NCI-H2196 treated with DMSO at 0.1 percent for 48 hours (cell line): Measurements from ENCODE around the gene IGSF3.
"Not testable (repeated sequence)": the region's sequence is repeated elsewhere in the genome, so short reads cannot be mapped to it uniquely, and the experiment has no call there.

Source experiments
- DNase-seq: peaks from one replicate; lab custom pipeline; 2025; ENCODE audit not compliant: unreplicated experiment; lab: John Stamatoyannopoulos, UW

Gene IGSF3

GRCh38 chr1:116603646-116604045, 63.9 kb downstream of the IGSF3 start:
- DNase-seq = not testable (repeated sequence)

GRCh38 chr1:116599369-116599768, 68.2 kb downstream of the IGSF3 start:
- not testable (repeated sequence) for DNase-seq

- DNase-seq = not testable (repeated sequence)
Observed at GRCh38 chr1:116598420-116599036, 69.0 kb downstream of the IGSF3 start.

DNA sequence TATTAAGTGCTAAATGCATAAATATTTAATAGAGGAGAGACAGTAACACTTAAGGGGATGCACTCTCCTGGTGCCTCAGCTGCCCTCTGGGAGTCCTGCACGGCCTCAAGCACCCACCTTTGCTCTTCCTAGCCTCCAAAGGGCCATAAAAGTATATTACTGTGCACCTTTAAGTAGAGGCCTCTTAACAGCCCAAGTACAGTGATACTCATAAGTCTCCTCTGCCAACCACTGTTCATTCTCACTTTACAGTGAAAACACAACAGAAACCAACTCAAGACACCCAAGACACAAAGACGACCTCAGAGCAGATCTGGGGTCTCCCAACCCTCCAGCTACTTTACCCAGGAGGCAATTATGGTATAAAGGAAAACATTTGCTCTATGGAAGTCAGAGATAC, 70.1 kb downstream of the IGSF3 start:
- not testable (repeated sequence) for DNase-seq

GRCh38 chr1:116596742-116597307, 70.7 kb downstream of the IGSF3 start:
- not testable (repeated sequence) for DNase-seq

DNA sequence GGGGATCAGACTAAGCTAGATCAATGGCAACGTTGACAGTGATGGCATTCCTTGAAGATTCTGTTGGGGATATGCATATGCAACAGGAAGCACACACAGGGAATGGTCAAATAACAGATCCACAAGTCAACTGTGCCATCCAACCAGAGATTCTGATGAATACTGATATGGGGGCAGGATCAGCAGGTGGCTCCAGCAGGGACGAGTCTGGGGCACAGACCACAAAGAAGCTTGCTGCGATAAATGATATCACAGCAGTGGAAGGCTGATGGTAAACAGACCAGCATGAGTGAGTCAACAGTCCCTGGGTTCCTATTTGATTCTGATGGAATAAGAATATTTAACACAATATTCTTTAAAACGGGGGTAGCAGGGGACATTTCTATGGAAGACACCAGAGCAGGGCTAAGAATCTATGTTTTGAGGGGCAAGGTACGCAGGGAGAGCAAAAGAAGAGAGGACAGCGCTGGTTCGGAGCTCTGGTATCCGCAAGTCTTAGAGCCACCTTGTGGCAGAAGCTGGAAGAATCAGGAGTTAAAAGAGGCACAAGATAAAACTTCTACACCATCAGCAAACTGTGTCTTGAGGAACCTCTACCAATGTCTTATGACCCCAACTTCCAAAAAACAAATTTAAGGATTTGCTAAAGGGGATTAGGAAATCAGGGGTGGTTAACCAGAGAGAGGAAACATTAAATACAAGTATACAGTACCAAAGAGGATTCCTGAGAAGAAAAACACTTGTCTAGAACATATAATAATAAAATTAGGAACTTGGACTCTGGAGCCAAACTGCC, 71.4 kb downstream of the IGSF3 start:
- DNase-seq = not testable (repeated sequence)

- DNase-seq = not testable (repeated sequence)
Observed at GRCh38 chr1:116595065-116595840, 72.3 kb downstream of the IGSF3 start.

- DNase-seq = not testable (repeated sequence)
Observed at GRCh38 chr1:116593977-116594376, 73.6 kb downstream of the IGSF3 start.

DNA sequence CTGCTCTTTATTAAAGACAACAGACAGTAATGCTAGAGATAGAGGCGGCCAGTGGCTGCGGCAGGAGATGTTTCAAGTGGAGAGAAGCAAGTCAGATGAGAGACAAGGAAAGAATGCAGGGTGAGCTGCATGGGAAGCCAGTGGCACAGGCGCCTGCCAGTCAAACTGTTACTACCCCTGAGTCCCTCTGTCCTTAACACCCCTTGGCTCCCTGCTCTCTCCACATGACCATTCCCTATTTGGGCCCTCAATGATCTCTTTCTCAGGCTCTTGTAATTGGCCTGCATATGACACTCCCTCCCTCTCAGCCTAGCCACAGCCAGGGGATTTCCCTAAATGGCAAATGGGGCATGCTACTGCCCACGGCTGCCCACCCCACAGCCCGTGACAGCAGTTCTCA, 74.1 kb downstream of the IGSF3 start:
- not testable (repeated sequence) for DNase-seq

GRCh38 chr1:116591951-116592605, 75.5 kb downstream of the IGSF3 start:
- not testable (repeated sequence) for DNase-seq

- not testable (repeated sequence) for DNase-seq
Observed at GRCh38 chr1:116591006-116591950, 76.3 kb downstream of the IGSF3 start.

- DNase-seq = not testable (repeated sequence)
Observed at GRCh38 chr1:116590359-116591005, 77.1 kb downstream of the IGSF3 start.

DNA sequence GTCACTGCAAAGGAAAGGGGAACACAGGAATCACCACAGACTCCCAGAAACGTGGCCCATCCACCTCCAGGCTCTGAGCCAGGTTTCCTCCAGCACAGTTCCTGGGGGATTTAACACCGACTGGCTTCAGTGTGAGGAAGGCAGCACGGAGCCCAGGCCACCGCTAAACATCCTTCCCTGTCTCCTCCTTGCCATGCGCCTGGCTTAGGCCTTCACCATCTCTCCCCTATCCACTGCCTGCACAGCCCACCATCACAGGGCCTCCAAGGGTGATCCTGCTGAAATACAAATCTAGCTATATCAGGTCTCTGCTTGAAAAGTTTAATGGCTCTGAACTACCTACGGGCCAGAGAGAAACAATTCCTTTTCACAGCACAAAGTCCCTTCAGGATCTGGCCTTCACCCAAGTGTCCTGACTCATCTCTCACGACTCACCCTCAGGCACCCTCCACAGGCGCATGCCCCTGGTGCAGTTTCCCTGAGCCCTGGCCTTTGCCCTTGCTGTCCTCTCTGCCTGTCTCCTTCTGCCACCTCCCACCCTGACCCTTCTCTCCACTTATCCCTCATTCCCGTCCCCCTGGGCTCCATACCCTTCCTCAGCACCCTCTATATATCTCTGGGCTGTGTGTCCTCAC, 78.3 kb downstream of the IGSF3 start:
- DNase-seq = not testable (repeated sequence)

- no peak for DNase-seq
Observed at GRCh38 chr1:116587501-116588227, 79.9 kb downstream of the IGSF3 start.

DNA sequence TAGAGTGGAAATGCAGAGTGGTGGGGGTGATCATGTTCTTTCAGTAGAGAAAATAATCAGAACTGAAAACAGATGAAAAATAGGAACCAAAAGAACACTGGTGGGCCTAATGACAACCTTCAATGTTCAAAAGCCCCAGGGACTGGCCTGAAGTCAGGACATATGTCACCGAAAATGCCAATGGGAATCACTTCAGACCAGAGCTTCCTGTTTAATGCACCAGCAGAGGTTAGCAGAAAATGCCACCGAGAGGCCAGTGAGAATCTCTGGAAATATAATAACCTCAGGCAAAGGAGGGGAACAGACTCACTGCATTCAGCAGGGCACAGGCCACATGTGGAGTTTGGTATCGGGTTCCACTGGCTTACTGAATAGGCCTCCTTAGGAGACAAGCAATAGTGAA, 80.8 kb downstream of the IGSF3 start:
- no peak for DNase-seq

DNA sequence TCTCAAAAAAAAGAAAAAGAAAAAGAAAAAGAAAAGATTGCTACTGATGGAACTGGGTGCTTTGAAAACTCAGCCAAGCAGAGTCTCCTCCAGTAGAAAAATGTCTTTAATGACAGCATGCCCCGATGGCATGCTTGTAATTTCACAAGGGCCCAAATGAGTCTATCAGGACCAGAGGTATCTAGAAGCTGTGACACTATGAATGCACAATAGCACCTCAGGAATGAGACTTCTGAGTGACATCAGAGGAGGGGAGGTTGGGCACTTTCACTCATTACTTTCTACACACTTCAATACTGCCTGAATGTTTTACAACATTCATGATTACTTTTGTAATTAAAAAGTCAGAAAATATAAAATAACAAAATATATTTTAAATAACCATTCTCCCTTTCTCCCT, 81.6 kb downstream of the IGSF3 start:
- no peak for DNase-seq

DNA sequence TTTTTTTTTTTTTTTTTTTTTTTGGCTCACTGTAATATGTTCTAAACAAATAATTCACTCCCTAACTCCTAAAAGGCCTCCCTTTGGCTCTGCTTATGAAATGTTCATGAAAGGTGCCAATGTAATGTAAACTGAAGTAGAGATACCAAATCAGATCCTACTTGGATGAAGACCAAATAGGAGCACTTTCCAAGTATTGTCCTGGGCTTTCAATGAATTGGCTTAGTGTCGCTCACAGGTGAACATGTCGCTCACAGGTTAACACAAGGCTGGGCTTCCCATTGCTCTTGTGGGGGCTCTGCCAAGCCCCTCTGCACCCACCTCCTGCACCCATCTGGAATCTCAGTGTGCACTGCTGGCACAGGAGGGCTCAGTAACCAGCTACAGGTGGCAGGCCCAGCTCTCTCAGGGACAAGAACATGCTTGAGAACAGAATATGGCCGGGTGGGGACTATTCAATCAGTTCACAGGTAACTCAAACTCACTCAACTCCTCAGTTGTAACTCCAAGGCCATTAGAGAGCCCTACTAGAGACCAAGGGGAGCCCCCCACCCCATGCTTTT, 86.1 kb downstream of the IGSF3 start:
- no peak for DNase-seq
